ENCODE results near the gene ADRM1. TPM values are rescaled to one million over a fixed set of nuclear protein-coding genes. Genes with fewer than 3 reads are reported as not detected.

The ADRM1 gene
- total RNA-seq, 4 donors from 2014 or later, result 143 to 198 (median 167) TPM

DNA sequence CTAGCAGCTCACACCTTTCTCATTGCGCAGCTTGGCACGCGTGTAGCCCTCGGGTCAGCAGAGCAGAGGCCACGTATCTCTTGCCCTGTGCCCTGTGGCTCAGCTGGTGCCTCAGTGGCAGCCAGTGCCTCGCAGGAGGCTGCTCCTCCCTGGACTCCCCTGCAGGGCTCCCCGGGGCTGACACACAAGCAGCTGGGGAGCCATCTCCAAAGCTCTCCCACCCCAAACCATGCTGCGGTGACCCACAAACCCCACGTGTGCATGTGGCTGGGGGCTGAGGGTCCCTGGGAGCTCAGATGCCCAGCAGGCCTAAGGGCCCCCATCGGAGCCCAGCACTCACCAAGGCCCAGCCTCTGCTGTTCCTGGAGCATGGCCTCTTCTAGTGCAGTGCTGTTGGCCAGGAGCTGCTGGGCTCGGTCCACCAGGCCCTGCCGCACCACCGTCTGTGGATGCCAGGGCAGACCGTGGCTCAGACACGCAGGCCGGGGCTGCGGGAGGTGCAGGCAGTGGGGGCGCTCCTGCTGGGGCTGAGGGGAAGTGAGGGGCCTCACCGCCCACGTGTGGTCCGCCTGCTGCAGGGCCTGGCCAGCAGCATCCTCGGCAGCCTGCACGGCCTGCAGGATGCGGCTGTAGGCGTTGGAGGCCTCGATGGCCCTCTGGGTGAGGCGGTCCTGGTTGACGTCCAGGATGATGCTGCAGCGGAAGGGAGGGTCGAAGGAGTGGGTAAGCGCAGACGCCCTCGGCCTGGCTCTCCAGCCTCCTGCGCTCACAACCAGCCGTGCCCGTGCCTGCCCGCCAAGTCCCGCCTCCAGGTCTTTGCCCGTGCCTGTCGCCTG is 13.8 kb downstream of the ADRM1 start:
- no peak overlapping the region for H3K4me3 ChIP-seq (ENCODE audit: low read depth, poor library complexity, severe bottlenecking)
- intact Hi-C loops (cut with DNase I; ENCODE audit: low total_unique reads), result loop anchor here (10.0 kb wide), 1 partner anchor 48 kb away; the partner anchor contains the start of gene LAMA5
- no peak for TF ChIP-seq POLR2A (IDR thresholded peaks at IDR 0.05)
- TF ChIP-seq, protein P1, sequence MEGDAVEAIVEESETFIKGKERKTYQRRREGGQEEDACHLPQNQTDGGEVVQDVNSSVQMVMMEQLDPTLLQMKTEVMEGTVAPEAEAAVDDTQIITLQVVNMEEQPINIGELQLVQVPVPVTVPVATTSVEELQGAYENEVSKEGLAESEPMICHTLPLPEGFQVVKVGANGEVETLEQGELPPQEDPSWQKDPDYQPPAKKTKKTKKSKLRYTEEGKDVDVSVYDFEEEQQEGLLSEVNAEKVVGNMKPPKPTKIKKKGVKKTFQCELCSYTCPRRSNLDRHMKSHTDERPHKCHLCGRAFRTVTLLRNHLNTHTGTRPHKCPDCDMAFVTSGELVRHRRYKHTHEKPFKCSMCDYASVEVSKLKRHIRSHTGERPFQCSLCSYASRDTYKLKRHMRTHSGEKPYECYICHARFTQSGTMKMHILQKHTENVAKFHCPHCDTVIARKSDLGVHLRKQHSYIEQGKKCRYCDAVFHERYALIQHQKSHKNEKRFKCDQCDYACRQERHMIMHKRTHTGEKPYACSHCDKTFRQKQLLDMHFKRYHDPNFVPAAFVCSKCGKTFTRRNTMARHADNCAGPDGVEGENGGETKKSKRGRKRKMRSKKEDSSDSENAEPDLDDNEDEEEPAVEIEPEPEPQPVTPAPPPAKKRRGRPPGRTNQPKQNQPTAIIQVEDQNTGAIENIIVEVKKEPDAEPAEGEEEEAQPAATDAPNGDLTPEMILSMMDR (IDR thresholded peaks at IDR 0.05), result no peak
- peak in 1 of 2 donors; percentile 60 for DNase-seq (ENCODE audit: low spot score in 2 of 2)
- WGBS, 2 donors, result 72 to 78% methylated on average over 24 to 30 of the region's 40 CpGs

DNA sequence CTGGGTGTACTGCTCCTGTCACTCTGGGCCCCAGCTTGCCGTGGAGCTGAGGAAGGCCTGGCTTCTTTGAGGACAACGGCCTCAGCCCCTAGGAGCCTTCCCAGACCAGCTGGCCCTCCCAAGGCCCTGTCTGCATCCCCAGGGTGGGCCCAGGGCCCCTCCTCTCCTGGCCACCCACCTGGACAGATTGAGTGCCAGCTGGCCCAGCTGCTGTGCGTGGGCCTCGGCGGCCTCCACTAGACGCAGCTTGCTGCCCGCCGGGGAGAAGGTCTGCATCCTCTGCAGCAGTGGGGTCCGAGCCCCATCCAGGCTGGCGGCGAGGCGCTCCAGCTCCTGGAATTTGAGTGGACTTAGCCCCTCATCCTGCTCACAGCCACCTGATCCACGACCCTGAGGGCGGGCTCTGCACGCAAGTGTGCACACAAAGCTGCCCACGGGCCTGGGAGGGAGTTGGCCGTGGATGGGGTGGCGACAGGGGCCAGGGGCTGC is 14.4 kb downstream of the ADRM1 start:
- 44 to 50% methylated on average over 14 to 18 of the region's 18 CpGs for WGBS, 2 donors
- H3K4me3 ChIP-seq (ENCODE audit: low read depth, poor library complexity, severe bottlenecking), result no peak overlapping the region
- TF ChIP-seq, protein P1 (IDR thresholded peaks at IDR 0.05), result no peak
- no peak for TF ChIP-seq POLR2A (IDR thresholded peaks at IDR 0.05)
- intact Hi-C loops (cut with DNase I; ENCODE audit: low total_unique reads), result loop anchor here (10.0 kb wide), 1 partner anchor 48 kb away; the partner anchor contains the start of gene LAMA5
- DNase-seq (ENCODE audit: low spot score in 2 of 2), result no peak

DNA sequence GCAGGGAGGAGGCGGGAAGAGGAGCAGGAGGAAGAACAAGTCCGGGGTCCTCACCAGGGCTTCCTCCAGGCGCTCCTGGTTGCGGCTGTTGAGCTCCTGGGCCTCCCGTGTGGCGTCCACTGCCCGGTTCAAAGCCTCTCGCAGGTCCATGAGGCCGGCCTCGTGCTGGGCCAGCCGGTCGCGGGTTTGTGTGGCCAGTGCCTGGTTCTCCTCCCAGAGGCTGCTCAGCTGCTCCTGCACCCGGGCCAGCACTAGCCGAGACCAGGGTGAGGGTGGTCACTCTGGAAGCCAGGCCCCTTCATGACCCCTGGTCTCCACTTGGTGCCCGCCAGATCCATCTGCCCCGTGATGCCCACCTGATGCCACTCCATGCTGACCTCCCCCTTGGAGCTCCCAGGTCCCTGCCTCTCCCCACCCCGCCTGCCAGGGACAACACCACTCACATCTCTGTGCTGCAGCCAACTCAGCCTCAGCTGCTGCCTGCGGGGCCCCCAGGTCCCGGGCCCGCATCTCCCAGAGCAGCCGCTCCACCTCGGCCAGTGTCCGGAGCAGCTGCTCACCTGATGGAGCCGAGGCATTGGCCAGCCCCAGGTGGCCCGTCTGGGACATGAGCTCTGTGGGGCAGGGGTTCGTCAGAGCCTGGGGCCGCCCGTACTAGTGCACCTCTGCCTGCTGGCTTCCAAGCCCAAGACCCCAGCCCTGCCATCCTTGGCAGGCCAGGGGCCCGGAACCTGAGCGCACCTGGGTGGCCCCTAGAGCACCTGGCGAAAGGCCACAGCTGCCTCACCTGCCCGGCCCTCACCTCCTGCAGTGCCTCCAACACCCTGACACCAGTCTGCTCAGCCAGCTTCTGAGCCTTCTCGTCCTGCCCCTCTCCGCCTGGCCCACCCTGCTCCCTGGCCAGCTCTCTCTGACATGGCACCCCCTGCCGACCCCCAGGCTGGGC is 15.9 kb downstream of the ADRM1 start:
- H3K4me3 ChIP-seq (ENCODE audit: low read depth, poor library complexity, severe bottlenecking), result no peak overlapping the region
- intact Hi-C loops (cut with DNase I; ENCODE audit: low total_unique reads), result loop anchor here (10.0 kb wide), 1 partner anchor 46 kb away; the partner anchor contains the start of gene LAMA5
- TF ChIP-seq, protein P1 (IDR thresholded peaks at IDR 0.05), result no peak
- no peak for TF ChIP-seq POLR2A (IDR thresholded peaks at IDR 0.05)
- 77 to 81% methylated on average over 27 to 29 of the region's 36 CpGs for WGBS, 2 donors
- DNase-seq (ENCODE audit: low spot score in 2 of 2), result no peak

DNA sequence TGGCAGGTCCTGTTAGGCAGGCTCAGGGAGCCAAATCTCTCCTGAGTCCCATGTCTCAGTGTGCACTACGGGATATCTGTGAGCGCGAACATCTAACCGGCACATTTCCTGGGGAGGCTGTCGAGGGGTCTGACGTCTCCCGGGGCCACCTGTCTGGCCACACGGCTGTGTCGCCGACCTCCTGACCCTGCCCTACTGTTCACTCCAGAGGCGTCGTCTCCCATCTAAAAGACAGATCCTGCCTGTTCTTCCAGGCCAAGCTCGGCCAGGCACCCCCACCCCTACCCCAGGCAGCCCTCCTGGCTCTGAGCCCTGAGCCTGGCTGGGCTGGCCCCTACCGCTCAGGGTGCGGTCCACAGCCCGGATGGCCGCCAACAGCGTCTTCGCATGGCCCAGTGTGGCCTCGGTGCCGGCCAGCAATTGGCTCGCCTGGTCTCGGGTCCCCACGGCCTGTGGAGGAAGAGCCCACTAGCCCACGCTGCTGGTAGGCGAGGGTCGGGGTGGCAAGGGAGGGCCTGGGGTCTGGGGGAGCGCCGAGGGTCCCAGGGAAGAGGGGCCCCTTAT is 16.6 kb downstream of the ADRM1 start:
- TF ChIP-seq POLR2A (IDR thresholded peaks at IDR 0.05), result no peak
- TF ChIP-seq, protein P1 (IDR thresholded peaks at IDR 0.05), result no peak
- WGBS, 2 donors, result 54% methylated on average over 29 of the region's 29 CpGs
- intact Hi-C loops (cut with DNase I; ENCODE audit: low total_unique reads), result loop anchor here (10.0 kb wide), 1 partner anchor 45 kb away; the partner anchor contains the start of gene LAMA5
- DNase-seq (ENCODE audit: low spot score in 2 of 2), result no peak
- H3K4me3 ChIP-seq (ENCODE audit: low read depth, poor library complexity, severe bottlenecking), result no peak overlapping the region

DNA sequence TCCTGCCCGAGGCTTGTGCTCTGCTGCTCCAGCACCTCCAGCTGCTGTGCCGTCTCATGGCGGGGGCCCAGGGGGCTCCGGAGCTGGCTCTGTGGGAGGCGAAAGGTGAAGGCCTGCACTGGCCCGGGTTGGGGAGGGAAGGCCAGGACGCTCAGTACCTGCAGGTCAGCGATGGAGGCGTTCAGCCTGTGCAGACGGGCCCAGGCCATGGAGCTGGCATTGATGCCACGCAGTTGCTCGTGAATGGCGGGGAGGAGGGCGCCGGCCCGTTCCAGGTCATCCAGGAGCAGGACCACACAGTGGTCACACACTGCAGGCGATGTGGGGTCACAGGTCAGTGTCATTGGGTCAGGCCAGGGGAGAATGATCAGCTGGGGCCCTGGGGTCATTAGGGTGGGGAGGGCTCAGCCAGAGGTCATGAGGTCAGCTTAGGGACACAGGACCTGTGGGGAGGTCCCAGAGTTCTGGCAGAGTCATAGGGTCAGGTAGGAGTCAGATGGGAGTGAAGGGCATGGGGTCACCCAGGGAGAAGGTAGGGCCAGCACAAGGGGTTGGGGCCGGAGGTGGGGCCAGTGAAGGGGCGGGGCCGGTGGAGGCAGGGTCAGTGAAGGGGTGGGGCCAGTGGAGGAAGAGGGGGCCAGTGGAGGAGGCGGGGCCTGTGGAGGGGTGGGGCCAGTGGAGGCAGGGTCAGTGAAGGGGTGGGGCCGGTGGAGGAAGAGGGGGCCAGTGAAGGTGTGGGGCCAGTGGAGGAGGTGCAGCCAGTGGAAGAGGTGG is 18.0 kb downstream of the ADRM1 start:
- TF ChIP-seq, protein P1 (IDR thresholded peaks at IDR 0.05), result no peak
- TF ChIP-seq POLR2A (IDR thresholded peaks at IDR 0.05), result no peak
- 81 to 91% methylated on average over 18 to 21 of the region's 22 CpGs for WGBS, 2 donors
- no peak overlapping the region for H3K4me3 ChIP-seq (ENCODE audit: low read depth, poor library complexity, severe bottlenecking)
- intact Hi-C loops (cut with DNase I; ENCODE audit: low total_unique reads), result no loop called here
- DNase-seq (ENCODE audit: low spot score in 2 of 2), result no peak
